Vagina (tissue), 2 donors: ENCODE results near the gene SMARCE1. TPM values are rescaled to one million over a fixed set of nuclear protein-coding genes. Genes with fewer than 3 reads are reported as not detected.

ENCODE experiments used
- DNase-seq, 2 donors: peaks; one replicate each; pipeline ENCODE4 v3.0.0-alpha.2; 2017; ENCODE audit errors: extremely low spot score in 2 of 2
- H3K27ac ChIP-seq: fragments of 200-600 bp; sonication (generic); one replicate; pipeline ENCODE4 v1.5.1; 2019
- H3K27me3 ChIP-seq: fragments of 200-600 bp; sonication (generic); one replicate; pipeline ENCODE4 v1.5.1; 2019
- H3K36me3 ChIP-seq, 2 donors: fragments of 200-600 bp; sonication (generic); one replicate each; pipeline ENCODE4 v1.5.1; 2017 to 2019
- H3K4me1 ChIP-seq: fragments of 200-600 bp; sonication (generic); one replicate; pipeline ENCODE4 v1.5.1; 2019
- H3K4me3 ChIP-seq, 2 donors: fragments of 200-600 bp; sonication (generic); 1 replicate in 1 of 2; 2 replicates in 1 of 2; pipeline ENCODE4 v1.5.1; 2016 to 2019
- H3K9me3 ChIP-seq: fragments of 200-600 bp; sonication (generic); one replicate; pipeline ENCODE4 v1.5.1; 2019
- POLR2A ChIP-seq, 2 donors: fragments of 450-650 bp; IDR thresholded peaks; one replicate each; pipeline ENCODE4 v1.6.1; 2017; ENCODE audit warnings: antibody characterized with exemption in 2 of 2, mild to moderate bottlenecking in 2 of 2, moderate library complexity in 2 of 2
- POLR2AphosphoS5 ChIP-seq, 2 donors: sonication (generic); formaldehyde crosslinking; IDR thresholded peaks; one replicate each; pipeline ENCODE4 v1.9.0; 2017; ENCODE audit warnings: antibody characterized with exemption in 2 of 2, mild to moderate bottlenecking in 2 of 2, low read depth in 1 of 2; ENCODE audit not compliant: insufficient read depth in 1 of 2
- intact Hi-C: fragments of 100-400 bp; cut with DNase I; formaldehyde crosslinking; loops from one replicate; pipeline ENCODE4 v1.15.1; 2023
- total RNA-seq: library from RNA; depleted of rRNA; stranded (reverse); fragments of >200 nt; gene quantifications from one replicate; pipeline ENCODE4 v1.2.3, GENCODE V29; 2016
- TF ChIP-seq, protein P1 (sequence below), 3 experiments: fragments of 450-650 bp in 2 of 3; fragments of 200-600 bp in 1 of 3; sonication (generic) in 1 of 3; IDR thresholded peaks; one replicate each; pipeline ENCODE4 v1.5.1; 2017 to 2019; ENCODE audit warnings: antibody characterized with exemption in 3 of 3, mild to moderate bottlenecking in 2 of 3, moderate library complexity in 2 of 3

SMARCE1 gene
- total RNA-seq, 1 donor from 2014 or later = 96.3 TPM

GRCh38 chr17:40616592-40616991 is 31.0 kb downstream of the SMARCE1 start:
- no peaks in the 10 kb centered on the region for H3K27me3 ChIP-seq
- H3K36me3 ChIP-seq = no peaks in the 10 kb centered on the region
- H3K27ac ChIP-seq = no peak overlapping the region
- no peak for TF ChIP-seq POLR2A (IDR thresholded peaks at IDR 0.05)
- H3K4me3 ChIP-seq = no peak overlapping the region
- intact Hi-C loops = loop anchor here (10.0 kb wide), 1 partner anchor 178 kb away; the partner anchor contains the start of gene KRT28
- no peaks in the 10 kb centered on the region for H3K9me3 ChIP-seq
- peaks cover 12% of the 10 kb centered on the region for H3K4me1 ChIP-seq
- no peak for DNase-seq

- TF ChIP-seq, protein P1, sequence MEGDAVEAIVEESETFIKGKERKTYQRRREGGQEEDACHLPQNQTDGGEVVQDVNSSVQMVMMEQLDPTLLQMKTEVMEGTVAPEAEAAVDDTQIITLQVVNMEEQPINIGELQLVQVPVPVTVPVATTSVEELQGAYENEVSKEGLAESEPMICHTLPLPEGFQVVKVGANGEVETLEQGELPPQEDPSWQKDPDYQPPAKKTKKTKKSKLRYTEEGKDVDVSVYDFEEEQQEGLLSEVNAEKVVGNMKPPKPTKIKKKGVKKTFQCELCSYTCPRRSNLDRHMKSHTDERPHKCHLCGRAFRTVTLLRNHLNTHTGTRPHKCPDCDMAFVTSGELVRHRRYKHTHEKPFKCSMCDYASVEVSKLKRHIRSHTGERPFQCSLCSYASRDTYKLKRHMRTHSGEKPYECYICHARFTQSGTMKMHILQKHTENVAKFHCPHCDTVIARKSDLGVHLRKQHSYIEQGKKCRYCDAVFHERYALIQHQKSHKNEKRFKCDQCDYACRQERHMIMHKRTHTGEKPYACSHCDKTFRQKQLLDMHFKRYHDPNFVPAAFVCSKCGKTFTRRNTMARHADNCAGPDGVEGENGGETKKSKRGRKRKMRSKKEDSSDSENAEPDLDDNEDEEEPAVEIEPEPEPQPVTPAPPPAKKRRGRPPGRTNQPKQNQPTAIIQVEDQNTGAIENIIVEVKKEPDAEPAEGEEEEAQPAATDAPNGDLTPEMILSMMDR (IDR thresholded peaks at IDR 0.05) = no peak
- no peak for TF ChIP-seq POLR2A (IDR thresholded peaks at IDR 0.05)
- TF ChIP-seq POLR2AphosphoS5 (IDR thresholded peaks at IDR 0.05; ENCODE audit: insufficient read depth in 1 of 2, low read depth in 1 of 2) = no peak
- Histone ChIP-seq H3K4me1 (peaks cover 8% of the 10 kb centered on the region), H3K9me3 (no peaks in the 10 kb centered on the region), H3K27me3 (no peaks in the 10 kb centered on the region), H3K27ac (no peak overlapping the region), H3K4me3 (no peak overlapping the region), H3K36me3 (no peaks in the 10 kb centered on the region)
- intact Hi-C loops = loop anchor here (10.0 kb wide), 1 partner anchor 179 kb away; the partner anchor contains the start of gene KRT28
- no peak for DNase-seq
Observed at GRCh38 chr17:40615841-40616476, 31.7 kb downstream of the SMARCE1 start.

- Histone ChIP-seq H3K27ac (no peak overlapping the region), H3K4me3 (no peak overlapping the region), H3K27me3 (no peaks in the 10 kb centered on the region), H3K4me1 (peaks cover 8% of the 10 kb centered on the region), H3K36me3 (no peaks in the 10 kb centered on the region), H3K9me3 (no peaks in the 10 kb centered on the region)
- TF ChIP-seq POLR2AphosphoS5 (IDR thresholded peaks at IDR 0.05; ENCODE audit: insufficient read depth in 1 of 2, low read depth in 1 of 2) = no peak
- TF ChIP-seq POLR2A (IDR thresholded peaks at IDR 0.05) = no peak
- TF ChIP-seq, protein P1 (IDR thresholded peaks at IDR 0.05) = peak in 2 of 3 experiments; percentile 14 to 41
- no peak for DNase-seq
- intact Hi-C loops = loop anchor here (10.0 kb wide), 1 partner anchor 180 kb away; the partner anchor contains the start of gene KRT28
Observed at GRCh38 chr17:40615068-40615840, 32.4 kb downstream of the SMARCE1 start.

GRCh38 chr17:40614431-40615067 is 33.1 kb downstream of the SMARCE1 start:
- Histone ChIP-seq H3K4me3 (no peak overlapping the region), H3K9me3 (no peaks in the 10 kb centered on the region), H3K27ac (no peak overlapping the region), H3K4me1 (peaks cover 8% of the 10 kb centered on the region), H3K27me3 (no peaks in the 10 kb centered on the region), H3K36me3 (no peaks in the 10 kb centered on the region)
- intact Hi-C loops = loop anchor here (10.0 kb wide), 1 partner anchor 180 kb away; the partner anchor contains the start of gene KRT28
- no peak for DNase-seq
- TF ChIP-seq, protein P1 (IDR thresholded peaks at IDR 0.05) = no peak
- TF ChIP-seq POLR2AphosphoS5 (IDR thresholded peaks at IDR 0.05; ENCODE audit: insufficient read depth in 1 of 2, low read depth in 1 of 2) (no peak), POLR2A (IDR thresholded peaks at IDR 0.05) (no peak)

DNA sequence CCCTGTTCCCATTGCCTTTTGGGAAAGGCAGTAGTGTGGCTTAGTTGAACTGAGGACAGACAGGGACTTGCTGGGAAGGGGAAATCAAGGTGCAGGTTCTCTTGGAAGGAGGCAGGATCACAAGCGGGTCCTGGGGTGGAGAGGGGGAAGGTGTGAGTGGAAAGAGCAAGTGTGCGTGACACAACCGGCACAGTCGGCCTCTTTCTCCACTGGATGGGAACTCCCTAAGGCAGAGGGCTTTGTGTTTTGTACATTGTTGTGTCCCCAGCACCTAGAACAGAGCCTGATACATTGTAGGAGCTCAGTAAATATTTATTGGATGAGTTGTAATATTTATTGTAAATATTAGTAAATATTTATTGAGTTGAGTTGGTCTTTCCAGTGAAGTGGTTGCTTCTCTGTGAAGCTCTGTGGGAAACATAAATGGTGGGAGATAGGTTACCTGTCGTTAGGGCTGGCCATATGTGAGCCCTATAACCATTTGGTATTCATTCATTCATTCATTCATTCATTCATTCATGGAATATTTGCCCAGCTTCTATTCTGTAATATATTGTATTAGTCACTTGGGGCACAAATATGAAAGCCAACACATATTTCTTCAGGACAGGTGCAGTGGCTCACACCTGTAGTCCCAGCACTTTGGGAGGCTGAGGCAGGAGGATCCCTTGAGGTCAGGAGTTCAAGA is 34.0 kb downstream of the SMARCE1 start:
- intact Hi-C loops = loop anchor here (10.0 kb wide), 1 partner anchor 181 kb away; the partner anchor contains the start of gene KRT28
- DNase-seq = no peak
- Histone ChIP-seq H3K36me3 (no peaks in the 10 kb centered on the region), H3K27ac (no peak overlapping the region), H3K27me3 (no peaks in the 10 kb centered on the region), H3K4me3 (no peak overlapping the region), H3K4me1 (peaks cover 8% of the 10 kb centered on the region), H3K9me3 (no peaks in the 10 kb centered on the region)
- TF ChIP-seq POLR2AphosphoS5 (IDR thresholded peaks at IDR 0.05; ENCODE audit: insufficient read depth in 1 of 2, low read depth in 1 of 2) = no peak
- TF ChIP-seq POLR2A (IDR thresholded peaks at IDR 0.05) = no peak
- TF ChIP-seq, protein P1 (IDR thresholded peaks at IDR 0.05) = no peak
